ENCODE data around the gene ROBO3.

ROBO3 gene

GRCh38 chr11:124899383-124900145, 34.3 kb downstream of the ROBO3 start:
- no peak for TF ChIP-seq SPI1 (IDR thresholded peaks at IDR 0.05; ENCODE audit: borderline replicate concordance, low read depth)
- no peak for TF ChIP-seq REST (IDR thresholded peaks at IDR 0.05; ENCODE audit: insufficient replicate concordance, low read depth)
- TF ChIP-seq GABPA (IDR thresholded peaks at IDR 0.05; ENCODE audit: low read depth) = no peak
- TF ChIP-seq CTCF (IDR thresholded peaks at IDR 0.05; ENCODE audit: insufficient read depth, low read length) = no peak
- TF ChIP-seq POLR2AphosphoS5 (IDR thresholded peaks at IDR 0.05; ENCODE audit: low read depth) = no peak
- Histone ChIP-seq H3K27ac (replicated peaks) (no peak overlapping the region), H3K4me3 (replicated peaks; ENCODE audit: insufficient read depth, low read length) (no peak overlapping the region), H3K27me3 (ENCODE audit: insufficient read depth, poor library complexity, severe bottlenecking) (peaks cover 9% of the 10 kb centered on the region)
- DNase-seq (ENCODE audit: low read depth in 1 of 2, low spot score in 1 of 2) = no peak

GRCh38 chr11:124900464-124900863, 35.2 kb downstream of the ROBO3 start:
- Histone ChIP-seq H3K27me3 (ENCODE audit: insufficient read depth, poor library complexity, severe bottlenecking) (peaks cover 10% of the 10 kb centered on the region), H3K4me3 (replicated peaks; ENCODE audit: insufficient read depth, low read length) (no peak overlapping the region), H3K27ac (replicated peaks) (no peak overlapping the region)
- no peak for DNase-seq (ENCODE audit: low read depth in 1 of 2, low spot score in 1 of 2)
- no peak for TF ChIP-seq POLR2AphosphoS5 (IDR thresholded peaks at IDR 0.05; ENCODE audit: low read depth)
- TF ChIP-seq SPI1 (IDR thresholded peaks at IDR 0.05; ENCODE audit: borderline replicate concordance, low read depth) = no peak

- no peak for TF ChIP-seq SPI1 (IDR thresholded peaks at IDR 0.05; ENCODE audit: borderline replicate concordance, low read depth)
- TF ChIP-seq POLR2AphosphoS5 (IDR thresholded peaks at IDR 0.05; ENCODE audit: low read depth) = no peak
- TF ChIP-seq REST (IDR thresholded peaks at IDR 0.05; ENCODE audit: insufficient replicate concordance, low read depth) = no peak
- TF ChIP-seq GABPA (IDR thresholded peaks at IDR 0.05; ENCODE audit: low read depth) = no peak
- no peak for TF ChIP-seq CTCF (IDR thresholded peaks at IDR 0.05; ENCODE audit: insufficient read depth, low read length)
- DNase-seq (ENCODE audit: low read depth in 1 of 2, low spot score in 1 of 2) = no peak
Observed at GRCh38 chr11:124902616-124903015, 37.4 kb downstream of the ROBO3 start.

GRCh38 chr11:124915541-124916369, 50.5 kb downstream of the ROBO3 start:
- no peak for DNase-seq (ENCODE audit: low read depth in 1 of 2, low spot score in 1 of 2)
- no peaks in the 10 kb centered on the region for H3K27me3 ChIP-seq (ENCODE audit: insufficient read depth, poor library complexity, severe bottlenecking)
- TF ChIP-seq GABPA (IDR thresholded peaks at IDR 0.05; ENCODE audit: low read depth) = no peak
- no peak for TF ChIP-seq CTCF (IDR thresholded peaks at IDR 0.05; ENCODE audit: insufficient read depth, low read length)
- TF ChIP-seq SPI1 (IDR thresholded peaks at IDR 0.05; ENCODE audit: borderline replicate concordance, low read depth) = no peak
- TF ChIP-seq REST (IDR thresholded peaks at IDR 0.05; ENCODE audit: insufficient replicate concordance, low read depth) = no peak
- no peak for TF ChIP-seq POLR2AphosphoS5 (IDR thresholded peaks at IDR 0.05; ENCODE audit: low read depth)
- H3K27ac ChIP-seq (replicated peaks) = no peak overlapping the region
- no peak overlapping the region for H3K4me3 ChIP-seq (replicated peaks; ENCODE audit: insufficient read depth, low read length)

More at GRCh38 chr11:124902616-124903015, 37.4 kb downstream of the ROBO3 start:
- H3K4me3 ChIP-seq (replicated peaks; ENCODE audit: insufficient read depth, low read length) = no peak overlapping the region
- H3K27me3 ChIP-seq (ENCODE audit: insufficient read depth, poor library complexity, severe bottlenecking) = peaks cover 10% of the 10 kb centered on the region
- no peak overlapping the region for H3K27ac ChIP-seq (replicated peaks)
